ENCODE data around the gene EXOC3L2. TPM values are rescaled to one million over a fixed set of nuclear protein-coding genes. Genes with fewer than 3 reads are reported as not detected.

Gene EXOC3L2
- total and polyA plus RNA-seq, 10 donors, result 1.9 to 22.7 (median 13.4) TPM

DNA sequence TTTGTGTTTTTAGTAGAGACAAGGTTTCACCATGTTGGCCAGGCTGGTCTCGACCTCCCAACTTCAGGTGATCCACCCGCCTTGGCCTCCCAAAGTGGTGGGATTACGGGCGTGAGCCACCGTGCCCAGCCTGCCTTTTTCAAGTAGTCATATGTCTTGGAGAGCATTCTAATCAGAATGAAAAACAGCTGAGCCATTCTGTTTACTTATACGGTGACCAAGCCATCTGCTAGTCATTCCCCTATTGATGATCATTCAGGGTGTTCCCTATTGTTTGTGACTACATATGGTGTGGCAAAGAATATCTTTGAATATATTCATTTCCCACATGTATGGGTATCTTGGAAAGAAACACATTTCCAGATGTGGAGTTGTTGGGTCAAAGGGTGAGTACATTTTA, 49.4 kb downstream of the EXOC3L2 start:
- Histone ChIP-seq H3K27me3 (replicated peaks in 1 of 7) (no peaks in the 10 kb centered on the region), H3K4me3 (no peak overlapping the region), H3K27ac (no peak overlapping the region), H3K9me3 (no peaks in the 10 kb centered on the region), H3K36me3 (peaks cover 0 to 8% (median 0%) of the 10 kb centered on the region in 6 donors), H3K4me1 (no peaks in the 10 kb centered on the region)
- 87 to 93% (median 89%) methylated on average over 6 of the region's 6 CpGs for whole genome bisulfite sequencing, 5 donors
- no peak for DNase-seq
- TF ChIP-seq POLR2AphosphoS5 (IDR thresholded peaks at IDR 0.05) (no peak), POLR2A (IDR thresholded peaks at IDR 0.05) (no peak), CTCF (IDR thresholded peaks at IDR 0.05 in 8 of 11, conservative IDR thresholded peaks at IDR 0.05 in 3 of 11) (no peak)
- intact Hi-C loops (cut with DNase I; ENCODE audit: low total_unique reads), result no loop called here

GRCh38 chr19:45191375-45191774, 53.8 kb downstream of the EXOC3L2 start:
- Histone ChIP-seq H3K9me3 (peaks cover 0 to 10% (median 0%) of the 10 kb centered on the region in 8 donors), H3K4me1 (peaks cover 0 to 12% (median 7%) of the 10 kb centered on the region in 6 donors), H3K4me3 (no peak overlapping the region), H3K27me3 (replicated peaks in 1 of 7) (no peaks in the 10 kb centered on the region), H3K36me3 (peaks cover 0 to 8% (median 2%) of the 10 kb centered on the region in 6 donors), H3K27ac (no peak overlapping the region)
- no peak for TF ChIP-seq CTCF (IDR thresholded peaks at IDR 0.05 in 8 of 11, conservative IDR thresholded peaks at IDR 0.05 in 3 of 11)
- TF ChIP-seq POLR2A (IDR thresholded peaks at IDR 0.05), result no peak
- TF ChIP-seq POLR2AphosphoS5 (IDR thresholded peaks at IDR 0.05), result no peak
- no peak for DNase-seq
- intact Hi-C loops (cut with DNase I; ENCODE audit: low total_unique reads), result no loop called here
- WGBS, 5 donors, result 93 to 99% (median 96%) methylated on average over 4 of the region's 4 CpGs

- intact Hi-C loops (cut with DNase I; ENCODE audit: low total_unique reads), result no loop called here
- peaks cover 0 to 8% (median 2%) of the 10 kb centered on the region in 6 donors for H3K36me3 ChIP-seq
- H3K9me3 ChIP-seq, result peaks cover 0 to 10% (median 0%) of the 10 kb centered on the region in 8 donors
- no peak overlapping the region for H3K4me3 ChIP-seq
- no peaks in the 10 kb centered on the region for H3K27me3 ChIP-seq (replicated peaks in 1 of 7)
- peaks cover 0 to 17% (median 10%) of the 10 kb centered on the region in 6 donors for H3K4me1 ChIP-seq
- no peak for DNase-seq
- no peak overlapping the region for H3K27ac ChIP-seq
- 77 to 100% (median 92%) methylated on average over 1 of the region's 1 CpG for WGBS, 5 donors
- TF ChIP-seq POLR2AphosphoS5 (IDR thresholded peaks at IDR 0.05) (no peak), CTCF (IDR thresholded peaks at IDR 0.05 in 8 of 11, conservative IDR thresholded peaks at IDR 0.05 in 3 of 11) (no peak), POLR2A (IDR thresholded peaks at IDR 0.05) (no peak)
These were observed 55.2 kb downstream of the EXOC3L2 start for GRCh38 chr19:45189971-45190370.

- DNase-seq, result no peak
- Histone ChIP-seq H3K36me3 (peaks cover 0 to 8% (median 2%) of the 10 kb centered on the region in 6 donors), H3K27me3 (replicated peaks in 1 of 7) (no peaks in the 10 kb centered on the region), H3K4me1 (peaks cover 0 to 39% (median 23%) of the 10 kb centered on the region in 6 donors), H3K27ac (peak overlapping the region in 2 of 8 donors; percentile 4 to 23), H3K4me3 (no peak overlapping the region), H3K9me3 (peaks cover 0 to 10% (median 0%) of the 10 kb centered on the region in 8 donors)
- WGBS, 5 donors, result 37 to 54% (median 42%) methylated on average over 8 to 12 of the region's 12 CpGs
- TF ChIP-seq POLR2A (IDR thresholded peaks at IDR 0.05) (no peak), CTCF (IDR thresholded peaks at IDR 0.05 in 8 of 11, conservative IDR thresholded peaks at IDR 0.05 in 3 of 11) (peak; percentile 28 to 76 (median 57))
- intact Hi-C loops (cut with DNase I; ENCODE audit: low total_unique reads), result no loop called here
These were observed 57.6 kb downstream of the EXOC3L2 start for GRCh38 chr19:45187421-45188100.

Measured in spleen (tissue), 11 donors.